ENCODE measurements around the gene SDK1.

- TF ChIP-seq CTCF (IDR thresholded peaks at IDR 0.05; ENCODE audit: borderline replicate concordance, extremely low read depth, low read length, poor library complexity, severe bottlenecking) (no peak), EZH2 (IDR thresholded peaks at IDR 0.05; ENCODE audit: borderline replicate concordance, low read depth, low read length, severe bottlenecking) (no peak)
Measured at GRCh38 chr7:4056552-4057288, 755.7 kb downstream of the SDK1 start.
